Measurements from ENCODE around the gene BANK1. TPM values are rescaled to one million over a fixed set of nuclear protein-coding genes. Genes with fewer than 3 reads are reported as not detected.

Gene BANK1, protein sequence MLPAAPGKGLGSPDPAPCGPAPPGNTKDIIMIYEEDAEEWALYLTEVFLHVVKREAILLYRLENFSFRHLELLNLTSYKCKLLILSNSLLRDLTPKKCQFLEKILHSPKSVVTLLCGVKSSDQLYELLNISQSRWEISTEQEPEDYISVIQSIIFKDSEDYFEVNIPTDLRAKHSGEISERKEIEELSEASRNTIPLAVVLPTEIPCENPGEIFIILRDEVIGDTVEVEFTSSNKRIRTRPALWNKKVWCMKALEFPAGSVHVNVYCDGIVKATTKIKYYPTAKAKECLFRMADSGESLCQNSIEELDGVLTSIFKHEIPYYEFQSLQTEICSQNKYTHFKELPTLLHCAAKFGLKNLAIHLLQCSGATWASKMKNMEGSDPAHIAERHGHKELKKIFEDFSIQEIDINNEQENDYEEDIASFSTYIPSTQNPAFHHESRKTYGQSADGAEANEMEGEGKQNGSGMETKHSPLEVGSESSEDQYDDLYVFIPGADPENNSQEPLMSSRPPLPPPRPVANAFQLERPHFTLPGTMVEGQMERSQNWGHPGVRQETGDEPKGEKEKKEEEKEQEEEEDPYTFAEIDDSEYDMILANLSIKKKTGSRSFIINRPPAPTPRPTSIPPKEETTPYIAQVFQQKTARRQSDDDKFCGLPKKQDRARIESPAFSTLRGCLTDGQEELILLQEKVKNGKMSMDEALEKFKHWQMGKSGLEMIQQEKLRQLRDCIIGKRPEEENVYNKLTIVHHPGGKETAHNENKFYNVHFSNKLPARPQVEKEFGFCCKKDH
- 0.13 and 0.30 TPM in 2 replicates for total RNA-seq

GRCh38 chr4:101790521-101791181 lies at the start of gene BANK1:
BANK1 (plus strand) TSS chr4:101790730; CDS start chr4:101790881, 151 bp downstream.

